H9 (cell line): ENCODE measurements around the gene SLC25A48. TPM values are rescaled to one million over a fixed set of nuclear protein-coding genes. Genes with fewer than 3 reads are reported as not detected.
A peak's percentile ranks its signal among the peaks of the same experiment; 100 is the strongest.

Source experiments
- DNase-seq: peaks from one replicate; pipeline ENCODE4 v3.0.0-alpha.2; 2017
- H2AFZ ChIP-seq: one replicate; pipeline ENCODE4 v1.6.1; 2013; ENCODE audit warnings: mild to moderate bottlenecking, low read length, control low read depth, moderate library complexity
- H2AK5ac ChIP-seq: 2 replicates; pipeline ENCODE4 v1.6.1; 2013; ENCODE audit warnings: low read length, control low read depth, mixed read lengths; ENCODE audit not compliant: insufficient read length
- H2BK120ac ChIP-seq: one replicate; pipeline ENCODE4 v1.6.1; 2013; ENCODE audit warnings: low read depth, mild to moderate bottlenecking, low read length, control low read depth, inconsistent platforms; ENCODE audit not compliant: poor library complexity, severe bottlenecking
- H2BK12ac ChIP-seq: 2 replicates; pipeline ENCODE4 v1.6.1; 2013; ENCODE audit warnings: low read length, control low read depth, mixed read lengths, low read depth; ENCODE audit not compliant: insufficient read length
- H2BK15ac ChIP-seq: 2 replicates; pipeline ENCODE4 v1.6.1; 2013; ENCODE audit warnings: low read depth, low read length, control low read depth
- H2BK20ac ChIP-seq: one replicate; pipeline ENCODE4 v1.6.1; 2013; ENCODE audit warnings: low read depth, mild to moderate bottlenecking, low read length, control low read depth, inconsistent platforms; ENCODE audit not compliant: poor library complexity, severe bottlenecking
- H2BK5ac ChIP-seq: 2 replicates; pipeline ENCODE4 v1.6.1; 2013; ENCODE audit warnings: low read length, control low read depth, mixed read lengths; ENCODE audit not compliant: insufficient read length
- H3K14ac ChIP-seq: 2 replicates; pipeline ENCODE4 v1.6.1; 2013; ENCODE audit warnings: low read length, control low read depth; ENCODE audit not compliant: insufficient read depth
- H3K18ac ChIP-seq: 2 replicates; pipeline ENCODE4 v1.6.1; 2013; ENCODE audit warnings: low read depth, mild to moderate bottlenecking, mixed read lengths, low read length, control low read depth; ENCODE audit not compliant: insufficient read length
- H3K23ac ChIP-seq: 2 replicates; pipeline ENCODE4 v1.6.1; 2013; ENCODE audit warnings: low read length, control low read depth, mixed read lengths, low read depth; ENCODE audit not compliant: insufficient read length
- H3K23me2 ChIP-seq: 2 replicates; pipeline ENCODE4 v1.6.1; 2013; ENCODE audit warnings: low read depth, mild to moderate bottlenecking, mixed read lengths, low read length, control low read depth; ENCODE audit not compliant: insufficient read length, poor library complexity, severe bottlenecking
- H3K27ac ChIP-seq: 2 replicates; pipeline ENCODE4 v1.5.1; 2013; ENCODE audit warnings: low read length, control low read depth, mixed read lengths, low read depth; ENCODE audit not compliant: insufficient read length
- H3K27me3 ChIP-seq: 2 replicates; pipeline ENCODE4 v1.6.1; 2013; ENCODE audit warnings: low read length, control low read depth, inconsistent platforms; ENCODE audit not compliant: insufficient read depth
- H3K4ac ChIP-seq: 2 replicates; pipeline ENCODE4 v1.6.1; 2013; ENCODE audit warnings: low read depth, mild to moderate bottlenecking, control low read depth, inconsistent platforms, low read length, moderate library complexity
- H3K4me1 ChIP-seq: 2 replicates; pipeline ENCODE4 v1.6.1; 2013; ENCODE audit warnings: low read length, control low read depth, inconsistent platforms; ENCODE audit not compliant: insufficient read depth
- H3K4me2 ChIP-seq: 2 replicates; pipeline ENCODE4 v1.6.1; 2013; ENCODE audit warnings: low read length, control low read depth, mixed read lengths; ENCODE audit not compliant: insufficient read length, insufficient read depth
- H3K56ac ChIP-seq: 2 replicates; pipeline ENCODE4 v1.6.1; 2013; ENCODE audit warnings: low read depth, mild to moderate bottlenecking, mixed read lengths, low read length, control low read depth; ENCODE audit not compliant: insufficient read length
- H3K79me1 ChIP-seq: 2 replicates; pipeline ENCODE4 v1.6.1; 2013; ENCODE audit warnings: low read depth, mild to moderate bottlenecking, moderate library complexity, low read length, control low read depth, inconsistent platforms; ENCODE audit not compliant: insufficient read depth, poor library complexity, severe bottlenecking
- H3K79me2 ChIP-seq: 2 replicates; pipeline ENCODE4 v1.6.1; 2013; ENCODE audit warnings: low read length, control low read depth, inconsistent platforms; ENCODE audit not compliant: insufficient read depth
- H3K9ac ChIP-seq: 2 replicates; pipeline ENCODE4 v1.6.1; 2013; ENCODE audit warnings: low read length, control low read depth, mixed read lengths; ENCODE audit not compliant: insufficient read length; ENCODE audit errors: extremely low read depth
- H3K9me3 ChIP-seq: one replicate; pipeline ENCODE4 v1.6.1; 2013; ENCODE audit warnings: low read depth, low read length, inconsistent platforms; ENCODE audit not compliant: control insufficient read depth
- H3T11ph ChIP-seq: one replicate; pipeline ENCODE4 v1.6.1; 2013; ENCODE audit warnings: mild to moderate bottlenecking, low read length, control low read depth, inconsistent platforms
- H4K20me1 ChIP-seq: one replicate; pipeline ENCODE4 v1.6.1; 2013; ENCODE audit not compliant: control insufficient read depth, insufficient read length, insufficient read depth
- H4K5ac ChIP-seq: 2 replicates; pipeline ENCODE4 v1.6.1; 2013; ENCODE audit warnings: low read depth, mild to moderate bottlenecking, mixed read lengths, low read length, control low read depth; ENCODE audit not compliant: insufficient read length
- H4K8ac ChIP-seq: replicated peaks from 2 replicates; pipeline ENCODE4 v1.6.1; 2013; ENCODE audit warnings: low read length, control low read depth, mixed read lengths, low read depth; ENCODE audit not compliant: insufficient read length
- H4K91ac ChIP-seq: 2 replicates; pipeline ENCODE4 v1.6.1; 2013; ENCODE audit warnings: low read depth, mild to moderate bottlenecking, moderate library complexity, mixed read lengths, low read length, control low read depth; ENCODE audit not compliant: insufficient read length
- H3K27ac Mint-ChIP-seq, 3 experiments: 2 replicates in 2 of 3; 3 replicates in 1 of 3; pipeline ENCODE4 v1.8.0; 2020 to 2021; ENCODE audit warnings: mixed read lengths in 3 of 3, mild to moderate bottlenecking in 1 of 3, moderate library complexity in 1 of 3
- H3K27me3 Mint-ChIP-seq: 2 replicates; pipeline ENCODE4 v1.8.0; 2021; ENCODE audit warnings: low read depth, mild to moderate bottlenecking, moderate library complexity, mixed read lengths
- H3K36me3 Mint-ChIP-seq, 3 experiments: 2 replicates in 2 of 3; 3 replicates in 1 of 3; pipeline ENCODE4 v1.8.0; 2020 to 2021; ENCODE audit warnings: low read depth in 3 of 3, mixed read lengths in 3 of 3; ENCODE audit not compliant: insufficient read depth in 1 of 3
- H3K4me1 Mint-ChIP-seq, 2 experiments: 2 replicates each; pipeline ENCODE4 v1.8.0; 2020; ENCODE audit warnings: mixed read lengths in 2 of 2
- H3K4me3 Mint-ChIP-seq, 2 experiments: 2 replicates in 1 of 2; 3 replicates in 1 of 2; pipeline ENCODE4 v1.8.0; 2020 to 2021; ENCODE audit warnings: mild to moderate bottlenecking in 2 of 2, mixed read lengths in 2 of 2, moderate library complexity in 1 of 2
- H3K9me3 Mint-ChIP-seq, 2 experiments: 2 replicates in 1 of 2; 3 replicates in 1 of 2; pipeline ENCODE4 v1.8.0; 2020; ENCODE audit warnings: mild to moderate bottlenecking in 2 of 2, mixed read lengths in 2 of 2, moderate library complexity in 1 of 2
- CTCF ChIP-seq: fragments of 200-600 bp; sonication (generic); conservative IDR thresholded peaks from 3 replicates; pipeline ENCODE4 v1.8.0; 2021; ENCODE audit warnings: antibody characterized with exemption, mild to moderate bottlenecking
- WGBS: extraction: QIAGEN DNeasy Blood & Tissue Kit; methylation state at CpG from one replicate; pipeline ENCODE4 v1.1.7; 2013; ENCODE audit warnings: missing lambda C conversion rate, low lambda C conversion rate, mixed read lengths; ENCODE audit not compliant: insufficient read length; ENCODE audit errors: extremely low coverage; 5-methylcytosine and 5-hydroxymethylcytosine counted together
- total RNA-seq: library from RNA; stranded (reverse); gene quantifications from 2 replicates; pipeline ENCODE4 v1.2.1, GENCODE V29; 2021

Gene SLC25A48
- total RNA-seq, 1 experiment from 2014 or later: 0.66 TPM

DNA sequence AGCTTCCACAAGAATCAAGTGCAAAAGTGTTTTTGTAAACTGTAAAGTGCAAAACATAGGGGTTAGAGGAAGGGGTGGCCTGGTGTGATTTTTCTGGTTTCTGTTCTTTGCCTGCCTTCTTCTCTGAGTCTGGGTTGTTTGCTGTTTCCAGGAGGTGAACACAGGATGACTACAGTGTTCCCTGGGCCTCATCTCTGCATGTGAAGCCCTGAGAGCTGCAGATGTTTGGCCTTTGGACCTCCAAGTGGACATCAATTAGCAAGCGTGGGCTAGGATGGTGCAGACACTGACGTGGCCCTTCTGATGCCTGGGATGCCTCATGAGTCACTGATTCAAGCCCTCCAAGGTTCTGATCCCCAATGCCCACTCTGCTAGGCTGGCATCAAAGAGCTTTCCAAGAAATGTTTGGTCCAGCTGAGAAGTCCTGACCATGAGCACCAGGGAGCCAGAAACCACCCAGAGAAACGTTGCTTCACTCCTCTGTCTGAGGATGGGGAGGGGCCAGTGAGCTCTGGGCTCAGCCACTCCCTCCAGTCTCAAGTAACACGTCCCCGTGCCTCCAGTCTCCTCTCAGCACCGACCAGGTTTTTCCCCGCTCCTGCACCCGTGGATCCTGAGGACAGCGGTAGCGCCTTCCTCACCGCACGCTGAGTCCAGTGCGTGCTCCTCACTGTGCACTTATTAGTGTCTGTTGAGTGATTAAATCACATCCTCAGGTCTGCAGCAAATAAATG, 53.6 kb downstream of the SLC25A48 start:
- H3K4me1 Mint-ChIP-seq: peaks cover 13% of the 10 kb centered on the region in 2 experiments

More for the DNA sequence above, 53.6 kb downstream of the SLC25A48 start:
- no peak overlapping the region for H3K27ac ChIP-seq
- no peak overlapping the region for H3K18ac ChIP-seq
- no peak overlapping the region for H3K9ac ChIP-seq
- no peak overlapping the region for H2BK120ac ChIP-seq
- H2AFZ ChIP-seq: no peak overlapping the region
- peaks cover 51% of the 10 kb centered on the region for H3K27me3 Mint-ChIP-seq
- no peak overlapping the region for H2BK5ac ChIP-seq
- H3T11ph ChIP-seq: no peak overlapping the region
- no peak overlapping the region for H4K8ac ChIP-seq
- H3K27me3 ChIP-seq: peaks cover 2% of the 10 kb centered on the region; the same call in 1 of the 2 replicates
- H3K9me3 Mint-ChIP-seq: no peaks in the 10 kb centered on the region
- no peaks in the 10 kb centered on the region for H4K20me1 ChIP-seq
- H3K36me3 Mint-ChIP-seq: no peaks in the 10 kb centered on the region
- H3K4me2 ChIP-seq: peak overlapping the region; percentile 43
- no peak overlapping the region for H2AK5ac ChIP-seq
- DNase-seq: peak; percentile 69
- WGBS: no CpG with 5 or more reads among the region's 13 CpGs
- no peak overlapping the region for H3K23ac ChIP-seq
- H3K79me1 ChIP-seq: no peaks in the 10 kb centered on the region
- no peak overlapping the region for H2BK12ac ChIP-seq
- no peaks in the 10 kb centered on the region for H3K9me3 ChIP-seq
- no peaks in the 10 kb centered on the region for H3K4me1 ChIP-seq
- no peak overlapping the region for H3K14ac ChIP-seq
- no peak for TF ChIP-seq CTCF
- no peak overlapping the region for H3K4ac ChIP-seq
- no peak overlapping the region for H2BK20ac ChIP-seq
- H3K23me2 ChIP-seq: peaks cover 4% of the 10 kb centered on the region
- H3K4me3 Mint-ChIP-seq: no peak overlapping the region
- no peak overlapping the region; a peak in 1 of 7 replicates for H3K27ac Mint-ChIP-seq
- no peaks in the 10 kb centered on the region for H3K79me2 ChIP-seq
- no peak overlapping the region for H2BK15ac ChIP-seq
- H4K5ac ChIP-seq: no peak overlapping the region
- H3K56ac ChIP-seq: no peak overlapping the region
- no peak overlapping the region for H4K91ac ChIP-seq
